Uterus (tissue), 4 donors: Measurements from ENCODE around the gene TXNDC11. TPM values are rescaled to one million over a fixed set of nuclear protein-coding genes. Genes with fewer than 3 reads are reported as not detected.
A peak's percentile ranks its signal among the peaks of the same experiment; 100 is the strongest.

Source experiments
- DNase-seq, 2 donors: peaks; one replicate each; pipeline ENCODE4 v3.0.0-alpha.2; 2019 to 2020
- H3K27ac ChIP-seq, 2 donors: fragments of 200-600 bp; sonication (generic); 1 replicate in 1 of 2; 2 replicates in 1 of 2; pipeline ENCODE4 v1.5.1; 2016 to 2018
- H3K27me3 ChIP-seq, 2 donors: fragments of 200-600 bp; sonication (generic); one replicate each; pipeline ENCODE4 v1.5.1; 2018 to 2019; ENCODE audit warnings: control low read depth in 1 of 2
- H3K36me3 ChIP-seq, 2 donors: fragments of 200-600 bp; sonication (generic); one replicate each; pipeline ENCODE4 v1.5.1; 2019; ENCODE audit warnings: control low read depth in 1 of 2
- H3K4me1 ChIP-seq, 2 donors: fragments of 200-600 bp; sonication (generic); one replicate each; pipeline ENCODE4 v1.5.1; 2018 to 2019; ENCODE audit warnings: control low read depth in 1 of 2
- H3K4me3 ChIP-seq, 2 donors: fragments of 200-600 bp; sonication (generic); 1 replicate in 1 of 2; 2 replicates in 1 of 2; pipeline ENCODE4 v1.5.1; 2018 to 2019; ENCODE audit warnings: mild to moderate bottlenecking in 1 of 2
- H3K9me3 ChIP-seq, 2 donors: fragments of 200-600 bp; sonication (generic); one replicate each; pipeline ENCODE4 v1.5.1; 2019; ENCODE audit warnings: control low read depth in 1 of 2
- POLR2A ChIP-seq, 2 donors: fragments of 450-650 bp; IDR thresholded peaks; one replicate each; pipeline ENCODE4 v1.6.1; 2016; ENCODE audit warnings: antibody characterized with exemption in 2 of 2, mild to moderate bottlenecking in 1 of 2, moderate library complexity in 1 of 2
- intact Hi-C: fragments of 100-400 bp; cut with DNase I; formaldehyde crosslinking; loops from one replicate; pipeline ENCODE4 v1.15.1; 2023; ENCODE audit warnings: low total_unique reads
- total RNA-seq, 4 donors: library from RNA; depleted of rRNA in 3 of 4; stranded (reverse); fragments of >200 nt in 3 of 4; gene quantifications; one replicate each; pipeline versions ENCODE4 v1.1.0 to v1.2.4, GENCODE V29; 2014 to 2023
- TF ChIP-seq, protein P1 (sequence below), 4 experiments: fragments of 200-600 bp in 2 of 4; fragments of 450-650 bp in 2 of 4; sonication (generic) in 2 of 4; IDR thresholded peaks; one replicate each; pipeline ENCODE4 v1.5.1; 2016 to 2019; ENCODE audit warnings: antibody characterized with exemption in 4 of 4, mild to moderate bottlenecking in 2 of 4, moderate library complexity in 1 of 4
- donor health status: DM: yes; HTN: yes; CAD: no.

TXNDC11 gene
- total RNA-seq, 4 donors from 2014 or later: 6.1 to 52.0 (median 40.0) TPM

DNA sequence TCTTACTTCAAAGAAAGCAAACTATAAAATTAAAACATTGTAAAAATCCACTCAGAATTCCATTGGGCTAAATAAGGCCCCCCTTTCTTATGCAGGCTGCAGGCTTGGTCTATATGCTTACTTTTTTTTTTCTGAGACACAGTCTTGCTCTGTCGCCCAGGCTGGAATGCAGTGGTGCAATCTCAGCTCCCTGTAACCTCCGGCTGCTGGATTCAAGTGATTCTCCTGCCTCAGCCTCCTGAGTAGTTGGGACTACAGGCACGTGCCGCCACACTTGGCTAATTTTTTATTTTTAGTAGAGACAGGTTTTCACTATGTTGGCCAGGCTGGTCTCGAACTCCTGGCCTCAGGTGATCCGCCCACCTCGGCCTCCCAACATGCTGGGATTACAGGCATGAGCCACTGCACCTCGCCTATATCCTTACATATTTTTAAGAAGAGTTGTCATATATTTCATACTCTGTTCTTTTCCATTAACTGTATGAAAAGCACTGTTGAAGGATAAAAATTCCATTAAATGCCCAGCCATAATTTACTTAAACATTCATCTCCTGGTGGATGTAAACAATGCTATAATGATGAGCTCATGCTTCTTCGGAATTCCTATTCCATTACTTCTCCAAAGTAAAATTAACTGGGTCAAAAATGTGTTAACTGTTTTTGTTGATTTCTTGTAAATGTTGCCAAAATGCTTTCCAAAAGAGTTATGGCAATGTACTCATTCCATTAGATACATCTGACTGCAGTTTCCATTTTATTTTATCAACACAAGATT lies 56.6 kb downstream of the TXNDC11 start:
- H3K27me3 ChIP-seq: no peaks in the 10 kb centered on the region
- TF ChIP-seq POLR2A (IDR thresholded peaks at IDR 0.05): no peak
- TF ChIP-seq, protein P1, sequence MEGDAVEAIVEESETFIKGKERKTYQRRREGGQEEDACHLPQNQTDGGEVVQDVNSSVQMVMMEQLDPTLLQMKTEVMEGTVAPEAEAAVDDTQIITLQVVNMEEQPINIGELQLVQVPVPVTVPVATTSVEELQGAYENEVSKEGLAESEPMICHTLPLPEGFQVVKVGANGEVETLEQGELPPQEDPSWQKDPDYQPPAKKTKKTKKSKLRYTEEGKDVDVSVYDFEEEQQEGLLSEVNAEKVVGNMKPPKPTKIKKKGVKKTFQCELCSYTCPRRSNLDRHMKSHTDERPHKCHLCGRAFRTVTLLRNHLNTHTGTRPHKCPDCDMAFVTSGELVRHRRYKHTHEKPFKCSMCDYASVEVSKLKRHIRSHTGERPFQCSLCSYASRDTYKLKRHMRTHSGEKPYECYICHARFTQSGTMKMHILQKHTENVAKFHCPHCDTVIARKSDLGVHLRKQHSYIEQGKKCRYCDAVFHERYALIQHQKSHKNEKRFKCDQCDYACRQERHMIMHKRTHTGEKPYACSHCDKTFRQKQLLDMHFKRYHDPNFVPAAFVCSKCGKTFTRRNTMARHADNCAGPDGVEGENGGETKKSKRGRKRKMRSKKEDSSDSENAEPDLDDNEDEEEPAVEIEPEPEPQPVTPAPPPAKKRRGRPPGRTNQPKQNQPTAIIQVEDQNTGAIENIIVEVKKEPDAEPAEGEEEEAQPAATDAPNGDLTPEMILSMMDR (IDR thresholded peaks at IDR 0.05): no peak
- H3K27ac ChIP-seq: peak overlapping the region; percentile 35 to 71
- H3K36me3 ChIP-seq: no peaks in the 10 kb centered on the region
- no peaks in the 10 kb centered on the region for H3K9me3 ChIP-seq
- peaks cover 0 to 6% of the 10 kb centered on the region in 2 donors for H3K4me1 ChIP-seq
- no peak overlapping the region for H3K4me3 ChIP-seq
- intact Hi-C loops: no loop called here
- no peak for DNase-seq

DNA sequence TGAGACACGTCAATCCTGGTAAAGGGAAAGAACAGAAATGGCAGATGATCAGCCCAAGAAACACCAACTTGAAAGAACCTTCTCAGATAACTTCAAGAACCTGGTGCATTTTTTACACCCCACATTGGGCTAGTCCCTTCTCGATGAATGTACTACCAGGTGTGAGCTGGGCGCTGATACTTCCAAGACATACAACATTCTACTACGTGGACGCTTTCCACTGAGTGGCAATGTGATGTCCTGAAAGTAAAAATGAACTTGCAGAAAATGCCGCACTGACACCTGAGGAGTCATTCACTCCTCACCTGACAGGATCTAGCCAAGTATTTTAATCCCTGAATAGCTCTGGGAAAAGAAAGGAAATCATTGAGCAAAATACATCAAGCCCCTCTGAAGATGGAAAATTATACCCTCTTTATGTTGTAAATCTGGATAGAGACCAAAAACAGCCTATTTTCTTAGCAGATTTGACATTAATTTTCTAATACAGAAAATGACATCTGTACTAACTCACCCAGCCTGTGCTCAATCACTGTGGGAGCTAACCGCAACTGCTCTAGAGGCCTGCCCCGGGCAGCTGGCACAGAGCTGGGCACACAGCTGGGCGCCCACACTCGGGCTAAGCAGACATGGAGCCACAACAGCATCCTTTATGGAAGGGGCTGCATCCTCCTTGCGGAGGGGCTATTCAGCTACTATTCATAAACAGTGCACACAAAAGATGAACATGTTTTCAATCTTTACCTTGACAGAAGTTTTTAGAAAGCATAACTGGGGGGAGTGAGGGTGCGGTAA lies 58.2 kb downstream of the TXNDC11 start:
- DNase-seq: peak in 1 of 2 donors; percentile 2
- intact Hi-C loops: no loop called here
- H3K27me3 ChIP-seq: no peaks in the 10 kb centered on the region
- peaks cover 0 to 6% of the 10 kb centered on the region in 2 donors for H3K4me1 ChIP-seq
- H3K36me3 ChIP-seq: no peaks in the 10 kb centered on the region
- peak overlapping the region in 1 of 2 donors; percentile 71 for H3K27ac ChIP-seq
- no peak overlapping the region for H3K4me3 ChIP-seq
- H3K9me3 ChIP-seq: no peaks in the 10 kb centered on the region
- TF ChIP-seq, protein P1 (IDR thresholded peaks at IDR 0.05): no peak
- no peak for TF ChIP-seq POLR2A (IDR thresholded peaks at IDR 0.05)

DNA sequence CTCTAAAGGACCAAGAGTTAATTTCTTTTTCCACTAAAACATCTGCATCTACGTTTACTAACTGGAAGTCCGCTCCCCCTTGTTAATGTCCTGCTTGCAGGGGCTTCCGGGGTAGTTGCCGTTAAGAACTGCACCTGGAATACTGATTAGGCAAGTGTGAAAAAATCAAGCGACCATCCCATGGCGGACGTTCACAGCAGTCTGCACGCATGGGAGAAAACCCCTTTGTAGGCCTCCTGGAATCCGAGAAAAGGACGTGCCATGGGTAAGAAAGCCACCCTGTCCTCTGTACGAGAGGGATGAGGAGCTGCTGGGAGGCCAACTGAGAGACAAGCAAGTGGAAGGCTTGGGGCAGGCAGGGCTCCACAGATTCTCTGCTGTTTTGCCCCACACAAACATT lies 59.5 kb downstream of the TXNDC11 start:
- Histone ChIP-seq H3K4me1 (peaks cover 3 to 6% of the 10 kb centered on the region in 2 donors), H3K4me3 (no peak overlapping the region), H3K9me3 (no peaks in the 10 kb centered on the region), H3K27me3 (no peaks in the 10 kb centered on the region), H3K36me3 (no peaks in the 10 kb centered on the region), H3K27ac (peak overlapping the region; percentile 25 to 61)
- TF ChIP-seq, protein P1 (IDR thresholded peaks at IDR 0.05): no peak
- no peak for TF ChIP-seq POLR2A (IDR thresholded peaks at IDR 0.05)
- intact Hi-C loops: no loop called here
- DNase-seq: no peak

DNA sequence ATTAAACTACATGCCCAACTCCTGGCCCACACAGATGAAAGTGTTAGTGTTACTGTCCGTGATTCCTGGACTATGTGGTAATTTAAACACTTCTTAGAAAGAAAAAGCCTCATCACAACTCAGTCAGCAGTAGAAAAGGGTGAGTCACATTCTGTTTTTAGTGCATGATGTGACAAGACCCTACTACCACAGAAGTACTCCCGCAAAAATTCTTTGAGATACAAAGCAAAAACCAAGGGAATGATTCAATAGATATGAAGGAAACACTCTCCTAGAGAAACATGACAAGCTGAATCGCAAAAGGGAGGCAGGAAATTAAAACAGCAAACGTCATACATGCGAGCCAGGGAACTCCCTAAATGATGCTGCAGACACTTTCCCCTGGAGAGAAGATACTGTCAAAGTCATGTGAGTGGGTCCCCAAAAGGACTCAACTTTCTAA lies 60.0 kb downstream of the TXNDC11 start:
- peak overlapping the region; percentile 33 to 61 for H3K27ac ChIP-seq
- TF ChIP-seq, protein P1 (IDR thresholded peaks at IDR 0.05): no peak
- TF ChIP-seq POLR2A (IDR thresholded peaks at IDR 0.05): no peak
- no peak overlapping the region for H3K4me3 ChIP-seq
- intact Hi-C loops: no loop called here
- no peaks in the 10 kb centered on the region for H3K36me3 ChIP-seq
- H3K9me3 ChIP-seq: no peaks in the 10 kb centered on the region
- peaks cover 3 to 6% of the 10 kb centered on the region in 2 donors for H3K4me1 ChIP-seq
- no peaks in the 10 kb centered on the region for H3K27me3 ChIP-seq
- no peak for DNase-seq
